Measurements from ENCODE around the gene TMEM132D.

DNA sequence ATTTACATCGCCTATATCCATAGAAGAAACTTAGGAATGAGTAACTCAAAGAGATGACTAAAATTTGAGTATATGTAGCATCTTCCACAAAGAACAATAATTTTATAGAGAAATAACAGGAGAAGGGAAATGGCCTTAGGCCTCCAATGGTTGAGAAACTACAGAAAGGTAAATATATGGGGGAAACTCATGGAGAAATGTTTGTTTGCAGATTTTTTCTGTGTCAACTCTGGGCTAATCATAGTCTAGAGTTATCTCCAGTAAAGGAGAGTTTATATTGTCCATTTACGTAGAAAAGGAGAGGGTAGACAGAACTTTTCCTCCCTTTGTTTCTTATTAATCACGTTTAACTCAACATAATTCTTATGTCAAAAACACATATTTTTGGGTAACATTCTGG, 806.4 kb downstream of the TMEM132D start:
- TF ChIP-seq, protein P1, sequence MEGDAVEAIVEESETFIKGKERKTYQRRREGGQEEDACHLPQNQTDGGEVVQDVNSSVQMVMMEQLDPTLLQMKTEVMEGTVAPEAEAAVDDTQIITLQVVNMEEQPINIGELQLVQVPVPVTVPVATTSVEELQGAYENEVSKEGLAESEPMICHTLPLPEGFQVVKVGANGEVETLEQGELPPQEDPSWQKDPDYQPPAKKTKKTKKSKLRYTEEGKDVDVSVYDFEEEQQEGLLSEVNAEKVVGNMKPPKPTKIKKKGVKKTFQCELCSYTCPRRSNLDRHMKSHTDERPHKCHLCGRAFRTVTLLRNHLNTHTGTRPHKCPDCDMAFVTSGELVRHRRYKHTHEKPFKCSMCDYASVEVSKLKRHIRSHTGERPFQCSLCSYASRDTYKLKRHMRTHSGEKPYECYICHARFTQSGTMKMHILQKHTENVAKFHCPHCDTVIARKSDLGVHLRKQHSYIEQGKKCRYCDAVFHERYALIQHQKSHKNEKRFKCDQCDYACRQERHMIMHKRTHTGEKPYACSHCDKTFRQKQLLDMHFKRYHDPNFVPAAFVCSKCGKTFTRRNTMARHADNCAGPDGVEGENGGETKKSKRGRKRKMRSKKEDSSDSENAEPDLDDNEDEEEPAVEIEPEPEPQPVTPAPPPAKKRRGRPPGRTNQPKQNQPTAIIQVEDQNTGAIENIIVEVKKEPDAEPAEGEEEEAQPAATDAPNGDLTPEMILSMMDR (IDR thresholded peaks at IDR 0.05; ENCODE audit: insufficient read depth, low read depth, low read length), result no peak
- TF ChIP-seq EZH2 (IDR thresholded peaks at IDR 0.05; ENCODE audit: insufficient read depth, low read length), result no peak

All from astrocyte (in vitro differentiated cells and primary cell).